Kidney epithelial cell (primary cell): ENCODE data around the gene DIP2C. TPM values are rescaled to one million over a fixed set of nuclear protein-coding genes. Genes with fewer than 3 reads are reported as not detected.
"Not testable (repeated sequence)": the region's sequence is repeated elsewhere in the genome, so short reads cannot be mapped to it uniquely, and the experiment has no call there.

Source experiments
- DNase-seq: peaks from one replicate; pipeline ENCODE4 v3.0.0-alpha.2; 2010; ENCODE audit warnings: low read depth
- H3K27me3 ChIP-seq: 2 replicates; pipeline ENCODE4 v1.6.0; 2011; ENCODE audit warnings: low read length; ENCODE audit not compliant: control insufficient read depth, insufficient read depth
- H3K36me3 ChIP-seq: 2 replicates; pipeline ENCODE4 v1.5.1; 2011; ENCODE audit warnings: low read length; ENCODE audit not compliant: control insufficient read depth, insufficient read depth
- H3K4me3 ChIP-seq: 2 replicates; pipeline ENCODE4 v1.5.1; 2011; ENCODE audit warnings: low read depth, mild to moderate bottlenecking, control low read depth, low read length
- CTCF ChIP-seq: IDR thresholded peaks from 2 replicates; pipeline ENCODE4 v1.5.1; 2011; ENCODE audit warnings: mild to moderate bottlenecking, moderate library complexity, low read length, control low read depth, inconsistent platforms; ENCODE audit not compliant: insufficient read depth, poor library complexity, severe bottlenecking
- total RNA-seq: library from RNA; depleted of rRNA; stranded (reverse); fragments of >200 nt; gene quantifications from 2 replicates; pipeline ENCODE4 v1.2.3, GENCODE V29; 2015

Gene DIP2C
- total RNA-seq, 1 donor from 2014 or later = 19.2 TPM

DNA sequence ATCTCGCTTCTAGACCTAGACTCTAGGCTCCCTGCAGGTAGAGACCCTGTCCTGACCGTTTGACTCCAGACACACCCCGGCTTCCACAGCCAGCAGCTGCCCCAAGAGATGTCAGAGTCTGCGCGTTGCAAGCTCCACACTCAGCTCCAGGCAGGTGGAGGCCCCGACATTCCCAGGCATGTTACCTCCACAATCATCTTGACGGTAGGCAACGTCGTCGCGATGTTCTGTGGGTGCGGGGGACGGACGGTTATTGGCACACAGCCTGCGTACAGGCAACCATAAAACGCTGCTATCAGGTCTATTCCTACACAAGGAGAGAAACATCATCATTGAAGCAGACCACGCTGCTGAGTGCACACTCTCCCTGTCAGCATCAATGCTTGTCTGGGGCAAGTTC is 341.0 kb downstream of the DIP2C start:
- TF ChIP-seq CTCF = no peak
- Histone ChIP-seq H3K4me3 (no peak overlapping the region), H3K27me3 (no peaks in the 10 kb centered on the region), H3K36me3 (no peaks in the 10 kb centered on the region)
- DNase-seq = no peak

- H3K27me3 ChIP-seq, H3K4me3 ChIP-seq, H3K36me3 ChIP-seq, DNase-seq: not testable (repeated sequence)
Measured at GRCh38 chr10:347774-348173, 341.7 kb downstream of the DIP2C start.

GRCh38 chr10:347190-347589 is 342.3 kb downstream of the DIP2C start:
- H3K4me3 ChIP-seq, DNase-seq, H3K27me3 ChIP-seq, H3K36me3 ChIP-seq: not testable (repeated sequence)

GRCh38 chr10:344582-345200 is 344.8 kb downstream of the DIP2C start:
- TF ChIP-seq CTCF = no peak
- H3K36me3 ChIP-seq = peaks cover 2% of the 10 kb centered on the region
- DNase-seq = no peak
- H3K4me3 ChIP-seq = no peak overlapping the region
- no peaks in the 10 kb centered on the region for H3K27me3 ChIP-seq

DNA sequence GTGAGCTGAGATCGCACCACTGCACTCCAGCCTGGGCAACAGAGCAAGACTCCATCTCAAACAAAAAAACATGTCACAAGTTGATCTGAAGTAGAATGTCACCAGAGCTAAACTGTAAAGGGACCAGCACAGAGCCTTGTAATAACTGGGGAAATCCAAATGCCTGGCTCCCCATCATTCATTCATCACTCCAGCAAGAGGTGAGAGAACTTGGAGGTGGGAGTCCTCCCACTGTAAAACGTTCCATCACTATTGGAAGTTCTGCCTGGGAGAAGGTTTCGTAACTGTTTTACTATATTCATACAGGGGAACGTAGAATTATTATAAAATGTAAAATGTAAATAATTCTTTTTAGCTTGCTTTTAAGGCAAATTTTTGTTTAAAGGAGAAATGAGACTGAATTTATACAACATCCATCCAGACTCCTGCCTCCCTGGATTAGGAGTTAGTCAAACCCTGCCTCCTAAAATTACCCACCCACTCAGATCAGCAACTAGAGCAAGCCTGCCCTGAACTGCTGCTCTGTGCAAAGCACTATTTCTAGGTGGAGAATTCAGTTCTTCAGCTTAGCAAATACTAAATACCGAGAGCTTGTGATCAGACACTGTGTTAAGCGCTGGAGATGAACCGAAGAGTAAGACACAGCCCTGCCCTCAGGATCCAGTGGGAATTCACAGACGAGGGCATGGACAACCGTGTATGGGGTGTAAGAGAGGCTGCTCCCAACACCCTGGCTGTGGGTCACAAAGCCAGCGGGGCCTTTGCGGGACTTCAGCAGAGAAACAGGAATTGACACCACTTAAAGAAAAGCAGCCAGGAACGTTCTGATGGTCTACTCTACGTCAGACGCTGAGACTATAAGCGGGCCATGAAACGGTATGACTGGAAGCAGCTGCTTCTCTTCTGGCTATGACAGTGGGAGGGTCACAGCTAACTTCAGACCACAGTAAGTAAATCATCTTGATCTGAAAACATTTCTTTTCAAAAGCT is 345.9 kb downstream of the DIP2C start:
- peaks cover 2% of the 10 kb centered on the region for H3K36me3 ChIP-seq
- no peak for TF ChIP-seq CTCF
- H3K27me3 ChIP-seq = no peaks in the 10 kb centered on the region
- no peak for DNase-seq
- H3K4me3 ChIP-seq = no peak overlapping the region

DNA sequence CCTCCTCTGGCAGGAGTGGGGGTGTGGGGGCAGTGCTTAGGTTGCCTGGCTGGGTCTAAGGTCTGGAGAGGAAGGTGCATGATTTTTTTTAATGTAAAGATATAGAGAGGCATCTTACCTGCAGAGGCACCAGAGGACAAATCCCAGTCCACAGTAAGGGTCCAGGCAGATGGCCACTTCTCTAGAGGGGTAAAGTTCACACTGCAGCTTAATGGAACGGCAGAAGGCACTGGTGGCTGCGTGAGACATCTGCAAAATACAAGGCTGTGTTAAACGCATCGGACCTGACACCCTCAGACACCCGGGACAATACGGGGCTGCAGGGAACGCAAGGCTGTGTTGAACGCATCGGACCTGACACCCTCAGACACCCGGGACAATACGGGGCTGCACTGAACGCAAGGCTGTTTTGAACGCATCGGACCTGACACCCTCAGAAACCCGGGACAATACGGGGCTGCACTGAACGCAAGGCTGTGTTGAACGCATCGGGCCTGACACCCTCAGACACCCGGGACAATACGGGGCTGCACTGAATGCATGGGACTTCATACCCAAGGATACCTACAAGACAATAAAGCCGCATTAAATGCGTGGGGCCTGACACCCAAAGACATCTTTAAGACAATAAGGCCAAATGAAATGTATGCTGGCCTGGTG is 348.3 kb downstream of the DIP2C start:
- TF ChIP-seq CTCF = no peak
- H3K36me3 ChIP-seq = peaks cover 2% of the 10 kb centered on the region
- DNase-seq = no peak
- H3K4me3 ChIP-seq = no peak overlapping the region
- no peaks in the 10 kb centered on the region for H3K27me3 ChIP-seq
